GM19239 (cell line): ENCODE results near the gene CDH12.

Source experiments
- DNase-seq: peaks from one replicate; pipeline ENCODE4 v3.0.0; 2011; ENCODE audit warnings: low spot score; ENCODE audit not compliant: insufficient read length
- FAIRE-seq: peaks from 2 replicates; lab custom pipeline; 2011; peaks lifted over from hg19 to GRCh38; lab: Jason Lieb, UNC

The CDH12 gene

DNA sequence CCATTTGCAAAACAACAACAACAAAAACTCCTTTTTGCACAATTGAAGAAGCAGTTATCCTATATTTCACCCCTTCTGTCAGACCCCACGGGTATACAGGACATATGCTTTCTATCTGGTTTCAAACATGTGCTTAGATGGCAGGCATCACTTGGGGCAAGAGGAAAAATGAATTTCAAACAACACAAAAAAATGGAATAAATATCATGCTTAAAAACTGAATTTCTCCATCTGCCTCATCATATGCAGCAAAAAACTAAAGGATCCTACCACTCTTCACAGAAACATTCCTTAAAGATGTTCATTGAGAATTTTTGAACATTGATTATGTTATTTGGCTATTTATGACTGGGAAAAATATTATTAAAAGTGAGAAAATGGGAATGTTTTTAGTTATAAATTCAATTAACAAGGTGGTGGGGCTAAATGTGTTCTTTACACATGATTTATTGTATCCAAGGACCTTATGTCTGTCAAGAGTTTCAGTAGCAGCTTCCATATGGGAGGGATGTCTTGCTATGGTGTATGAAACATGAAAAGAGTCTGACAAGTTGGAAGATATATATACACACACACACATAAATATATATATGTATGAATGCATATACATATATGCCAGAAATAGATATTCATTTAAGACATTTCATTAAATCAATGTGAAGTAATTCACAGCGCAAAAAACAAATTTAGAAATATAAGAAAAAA lies 358.0 kb downstream of the CDH12 start:
- FAIRE-seq (no peak), DNase-seq (no peak)

DNA sequence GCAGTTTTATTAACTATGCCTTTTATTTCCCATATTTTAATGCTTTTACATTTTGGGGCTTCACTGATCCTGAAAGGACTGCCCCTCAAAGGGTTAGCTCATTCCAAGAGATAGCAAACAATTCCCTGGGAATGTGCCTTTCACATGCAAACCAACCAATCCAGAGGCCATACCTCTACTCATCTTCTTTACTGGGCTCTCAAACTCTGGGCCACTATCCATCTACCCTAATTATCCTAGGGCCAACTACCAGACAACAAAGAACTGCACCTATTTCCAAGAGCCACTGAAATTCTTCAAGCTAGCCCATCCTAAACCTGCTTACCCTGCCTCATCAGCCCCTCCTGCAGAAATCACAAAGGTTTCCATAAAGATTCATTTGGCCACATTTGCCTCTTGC lies 364.7 kb downstream of the CDH12 start:
- no peak for FAIRE-seq
- DNase-seq = no peak

DNA sequence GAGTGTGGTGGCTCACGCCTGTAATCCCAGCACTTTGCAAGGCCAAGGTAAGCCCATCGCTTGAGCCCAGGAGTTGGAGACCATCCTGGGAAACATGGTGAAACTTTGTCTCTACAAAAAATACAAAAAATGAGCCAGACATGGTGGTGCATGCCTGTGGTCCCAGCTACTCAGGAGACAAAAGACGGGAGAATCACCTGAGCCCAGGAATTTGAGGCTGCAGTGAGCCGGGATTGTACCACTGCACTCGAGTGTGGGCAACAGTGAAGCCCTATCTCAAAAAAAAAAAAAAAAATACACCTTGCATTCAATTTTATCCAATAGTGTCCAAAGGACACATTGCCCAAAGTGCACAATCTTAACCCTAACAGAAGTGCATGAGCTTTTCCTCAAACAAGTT lies 372.8 kb downstream of the CDH12 start:
- no peak for DNase-seq
- no peak for FAIRE-seq

DNA sequence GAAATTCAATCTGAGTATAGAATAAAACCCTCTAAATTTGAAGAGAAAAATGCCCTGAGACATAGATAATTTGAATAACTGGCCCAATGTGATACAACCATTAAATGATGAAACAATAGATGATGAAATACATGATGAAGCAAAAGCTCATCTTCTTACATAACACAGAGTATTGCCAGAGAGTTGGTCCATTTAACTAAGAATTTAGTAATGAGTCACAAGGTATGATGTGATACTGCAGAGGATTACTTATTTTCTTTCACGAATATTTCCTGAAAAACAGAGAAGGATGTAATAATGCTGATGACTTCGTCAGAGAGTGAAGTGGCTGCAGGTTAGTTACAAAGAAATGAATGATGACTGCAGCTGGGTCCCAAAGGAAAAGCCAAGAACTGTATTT lies 379.3 kb downstream of the CDH12 start:
- no peak for DNase-seq

DNA sequence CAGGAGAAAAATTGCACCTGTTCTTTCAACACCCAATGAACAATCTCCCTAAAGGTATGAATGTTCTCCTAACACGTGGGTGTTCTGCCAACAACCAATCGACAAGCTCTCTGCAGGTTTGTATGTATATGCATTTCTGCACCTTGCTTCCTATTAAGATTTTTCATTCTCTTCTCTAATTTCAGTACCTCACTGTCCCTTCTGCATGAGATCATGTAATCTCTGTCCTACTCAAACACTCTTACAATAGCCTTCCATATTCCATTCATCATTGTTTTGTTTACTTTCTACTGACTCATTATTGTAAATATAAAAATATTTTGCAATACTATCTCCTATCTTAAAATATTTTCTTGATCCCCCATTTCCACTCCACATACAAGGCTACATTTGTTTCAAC lies 382.0 kb downstream of the CDH12 start:
- DNase-seq (no peak), FAIRE-seq (no peak)

More for the DNA sequence above, 379.3 kb downstream of the CDH12 start:
- FAIRE-seq = no peak

DNA sequence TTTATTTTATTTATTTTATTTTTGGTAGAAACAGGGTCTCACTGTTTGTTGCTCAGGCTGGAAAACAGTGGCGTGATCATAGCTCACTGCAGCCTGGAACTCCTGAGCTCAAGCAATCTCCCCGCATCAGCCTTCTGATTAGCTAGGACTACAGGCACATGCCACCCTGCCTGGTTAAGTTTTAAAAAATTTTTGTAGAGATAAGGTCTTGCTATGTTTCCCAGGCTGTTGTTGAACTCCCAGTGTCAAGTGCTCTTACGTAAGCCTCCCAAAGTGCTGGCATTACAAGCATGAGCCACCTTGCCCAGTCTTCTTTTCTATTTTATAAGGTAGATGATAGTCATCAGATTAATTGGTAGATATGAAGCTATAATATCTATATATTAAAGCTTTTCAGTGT lies 382.7 kb downstream of the CDH12 start:
- no peak for FAIRE-seq
- no peak for DNase-seq

DNA sequence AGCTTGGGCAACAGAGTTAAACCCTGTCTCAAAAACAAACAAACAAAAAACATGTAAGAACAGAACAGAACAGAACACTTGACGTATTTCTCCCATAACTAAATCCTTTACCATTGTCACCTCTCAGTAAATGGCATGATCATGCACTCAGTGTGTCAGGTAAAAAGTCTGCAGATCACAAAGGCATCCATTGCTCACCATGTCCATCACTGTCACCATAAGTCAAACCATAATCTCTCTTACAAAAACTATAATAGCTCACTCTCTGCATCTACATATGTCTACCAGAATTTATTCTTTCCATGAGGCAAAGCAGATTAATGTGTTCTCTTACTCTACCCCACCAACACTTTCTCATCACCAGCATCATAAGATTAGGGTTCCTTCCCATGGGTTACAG lies 387.5 kb downstream of the CDH12 start:
- DNase-seq (no peak), FAIRE-seq (no peak)

DNA sequence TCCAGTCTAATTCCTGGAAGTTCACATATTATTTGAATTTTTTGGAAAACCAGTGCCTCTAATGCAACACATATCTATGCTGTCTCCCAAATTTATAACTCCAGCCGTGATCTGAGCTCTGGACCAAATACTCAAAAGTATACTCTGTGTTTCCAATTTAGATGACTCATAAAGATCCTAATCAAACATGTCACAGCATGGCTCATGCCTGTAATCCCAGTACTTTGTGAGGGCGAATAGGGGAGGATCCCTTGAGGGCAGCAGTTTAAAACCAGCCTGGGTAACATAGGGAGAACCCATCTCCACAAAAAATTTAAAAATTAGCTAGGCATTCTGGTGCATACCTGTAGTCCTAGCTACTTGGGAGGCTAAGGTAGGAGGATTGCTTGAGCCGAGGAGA lies 388.0 kb downstream of the CDH12 start:
- FAIRE-seq = no peak

DNA sequence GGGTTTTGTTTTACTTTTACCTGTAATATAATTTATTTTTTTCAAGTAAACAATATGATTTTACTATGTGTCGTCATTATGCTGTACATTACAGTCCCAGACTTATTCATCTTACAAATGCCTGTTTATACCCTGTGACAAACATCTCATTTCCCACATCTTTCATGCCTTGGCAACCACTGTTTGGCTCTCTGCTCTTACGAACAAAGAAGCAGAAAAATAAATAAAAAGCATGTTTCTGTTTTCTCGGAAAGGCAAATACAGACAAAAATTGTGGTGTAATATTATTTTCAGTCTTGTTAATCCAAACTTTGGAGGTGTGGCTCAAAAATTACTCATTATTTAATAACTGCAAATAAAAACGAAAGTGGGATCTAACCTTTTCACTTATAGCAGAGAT lies 393.0 kb downstream of the CDH12 start:
- FAIRE-seq = no peak
- no peak for DNase-seq

More for the DNA sequence above, 388.0 kb downstream of the CDH12 start:
- no peak for DNase-seq

DNA sequence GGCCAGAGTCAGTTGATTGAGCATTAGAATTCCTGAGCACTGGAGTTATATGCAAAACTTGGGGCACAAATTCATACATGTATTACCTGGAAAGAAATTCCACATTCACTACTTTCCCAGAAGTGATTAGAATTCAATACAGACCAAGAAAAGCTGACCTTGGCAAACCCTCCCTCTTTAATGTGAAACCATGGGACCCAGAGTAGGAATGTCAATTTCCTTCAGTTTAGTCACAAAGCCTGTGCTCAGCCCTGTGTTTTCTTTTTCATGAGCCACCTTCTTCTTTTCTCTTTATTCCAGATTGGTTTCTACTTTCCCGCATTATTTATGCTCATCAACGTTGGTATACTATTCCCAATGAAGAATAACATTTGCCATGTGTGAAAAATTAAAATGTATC lies 420.2 kb downstream of the CDH12 start:
- FAIRE-seq (no peak), DNase-seq (no peak)

DNA sequence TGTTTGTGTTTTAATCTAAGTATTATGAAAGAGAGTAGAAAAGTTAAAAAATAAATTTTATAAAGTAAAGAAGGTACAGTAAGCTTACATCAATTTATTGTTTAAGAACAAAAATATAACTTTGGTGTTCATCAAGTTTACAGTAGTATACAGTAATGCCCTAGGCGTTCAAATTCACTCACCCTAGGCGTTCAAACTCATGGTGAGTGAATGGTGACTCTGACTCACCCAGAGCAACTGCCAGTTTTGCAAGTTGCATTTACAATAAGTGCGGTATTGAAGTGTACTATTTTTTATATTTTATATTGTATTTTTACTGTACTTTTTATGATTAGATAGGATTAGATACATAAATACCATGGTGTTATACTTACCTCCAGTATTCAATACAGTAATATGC lies 421.3 kb downstream of the CDH12 start:
- DNase-seq (no peak), FAIRE-seq (no peak)

DNA sequence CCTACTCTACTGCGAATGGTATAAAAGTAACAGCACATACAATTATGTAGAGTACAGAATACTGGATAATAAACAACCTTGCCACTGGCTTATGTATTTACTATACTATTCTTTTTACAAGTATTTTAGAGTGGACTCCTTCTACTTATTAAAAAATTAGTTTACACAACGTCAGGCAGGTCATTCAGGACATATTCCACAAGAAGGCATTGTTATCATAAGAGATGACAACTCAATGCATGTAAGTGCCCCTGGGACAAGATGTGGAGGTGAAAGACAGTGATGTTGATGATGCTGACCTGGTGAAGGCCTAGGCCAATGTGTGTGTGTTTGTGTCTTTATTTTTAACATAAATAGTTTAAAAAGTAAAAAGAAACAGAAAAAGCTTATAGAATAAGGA lies 421.7 kb downstream of the CDH12 start:
- FAIRE-seq (no peak), DNase-seq (no peak)

DNA sequence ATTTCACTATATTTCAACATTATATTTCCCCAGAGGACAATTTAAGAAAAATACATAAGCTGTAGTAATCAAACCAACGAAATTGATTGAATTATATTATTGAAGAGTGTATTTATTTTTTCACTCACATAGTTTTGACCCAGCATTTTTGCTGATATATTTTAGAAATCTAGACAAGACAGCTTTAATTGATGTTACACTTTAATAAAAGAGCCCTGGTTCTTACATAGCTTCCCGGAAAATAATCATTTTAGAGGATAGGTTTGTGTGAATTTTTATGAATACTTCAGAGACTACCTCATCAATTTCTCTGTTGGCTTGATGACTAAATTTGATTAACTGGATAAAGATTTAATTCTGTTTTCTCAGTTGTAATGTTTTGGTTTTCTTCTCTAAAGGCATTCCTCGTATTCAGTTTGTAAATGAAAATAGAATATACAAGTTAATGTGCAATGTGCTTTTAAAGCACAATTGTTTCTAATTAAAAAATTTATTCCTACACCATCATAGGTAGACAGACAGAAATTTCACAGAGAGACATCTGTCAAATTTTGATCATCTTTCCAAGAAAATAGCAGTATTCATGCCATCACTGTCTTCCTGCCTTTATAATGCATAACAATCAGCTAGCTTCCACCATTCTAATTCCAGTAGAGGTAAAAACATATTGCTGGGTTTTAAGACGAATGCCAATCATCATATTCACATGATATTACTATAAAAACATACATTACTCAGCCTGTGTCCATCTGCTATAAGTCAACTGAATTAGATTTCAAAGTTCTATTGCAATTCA lies 441.4 kb downstream of the CDH12 start:
- no peak for DNase-seq
- FAIRE-seq = no peak

DNA sequence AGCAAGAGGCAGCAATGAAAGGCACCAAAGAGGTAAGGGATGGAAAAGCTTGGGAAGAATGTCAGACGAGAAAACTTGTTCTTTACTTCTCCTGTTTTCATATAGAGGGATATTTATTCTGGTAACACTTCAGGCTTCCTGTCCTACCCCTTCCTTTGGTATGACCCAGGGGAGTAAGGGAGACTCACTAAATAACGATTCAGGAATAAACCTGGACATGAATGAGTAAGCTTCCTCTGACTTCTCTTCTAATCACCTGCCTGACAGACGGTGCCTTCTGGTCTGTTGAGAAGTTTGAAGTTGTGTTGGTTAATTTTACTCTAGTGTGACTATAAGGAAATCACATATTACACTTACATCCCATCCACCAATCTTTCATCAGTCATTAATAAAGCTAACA lies 461.2 kb downstream of the CDH12 start:
- FAIRE-seq (no peak), DNase-seq (no peak)

DNA sequence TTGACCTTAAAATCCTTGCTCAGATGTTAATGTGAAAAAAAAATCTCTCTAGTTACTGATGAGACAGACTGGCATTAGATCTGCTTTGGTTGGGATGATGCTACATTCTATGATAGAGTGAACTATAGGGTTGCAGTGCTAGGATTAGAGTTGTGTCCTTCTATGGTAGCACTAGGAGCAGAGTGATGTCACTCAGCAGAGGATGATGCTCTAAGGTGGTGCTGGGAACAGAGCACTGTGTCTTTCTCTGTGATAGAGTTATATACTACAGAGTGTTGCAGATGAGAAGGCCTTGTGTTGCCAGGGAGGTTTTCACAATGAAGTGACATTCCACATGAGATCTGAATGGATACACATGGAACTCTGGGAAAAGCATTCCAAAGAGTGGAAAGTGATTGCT lies 462.3 kb downstream of the CDH12 start:
- DNase-seq (no peak), FAIRE-seq (no peak)

DNA sequence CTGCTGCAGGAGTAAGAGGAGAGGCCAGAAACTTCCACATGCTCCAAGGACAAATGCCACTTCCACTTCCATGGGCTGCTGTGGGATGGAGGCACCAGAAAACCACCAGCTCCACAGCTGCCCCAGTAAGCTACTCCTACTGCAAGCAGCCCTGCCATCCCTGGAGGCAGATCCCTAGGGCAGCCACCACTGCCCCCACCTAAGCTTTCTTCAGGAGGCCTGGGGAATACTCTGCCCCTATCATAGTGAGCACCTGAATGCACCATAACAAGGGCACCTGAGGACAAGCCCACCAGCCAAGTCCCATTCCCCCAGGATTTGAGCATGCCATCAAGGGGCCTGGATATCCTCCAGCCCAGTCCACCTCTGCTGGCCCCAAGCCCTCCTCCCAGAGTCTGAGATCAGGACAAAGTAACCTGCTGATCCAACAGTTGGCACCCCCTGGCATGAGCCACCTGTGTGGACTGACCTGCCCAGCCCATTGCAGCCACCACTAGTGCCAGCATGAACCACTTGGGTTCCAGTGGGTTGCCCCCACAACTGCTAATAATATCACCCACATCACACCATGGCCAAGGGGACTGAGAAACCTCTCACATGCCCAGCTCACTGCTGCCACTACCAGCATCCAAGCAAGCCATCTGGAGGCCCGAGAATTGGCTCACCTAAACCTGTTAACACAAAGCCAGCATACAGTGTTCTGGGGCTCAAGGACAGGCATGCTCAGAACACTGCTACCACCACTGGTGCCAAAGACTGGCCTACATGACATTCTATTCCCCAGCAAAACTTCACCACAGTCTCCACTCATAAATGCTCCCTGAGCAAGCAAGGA lies 480.1 kb downstream of the CDH12 start:
- DNase-seq (no peak), FAIRE-seq (no peak)

DNA sequence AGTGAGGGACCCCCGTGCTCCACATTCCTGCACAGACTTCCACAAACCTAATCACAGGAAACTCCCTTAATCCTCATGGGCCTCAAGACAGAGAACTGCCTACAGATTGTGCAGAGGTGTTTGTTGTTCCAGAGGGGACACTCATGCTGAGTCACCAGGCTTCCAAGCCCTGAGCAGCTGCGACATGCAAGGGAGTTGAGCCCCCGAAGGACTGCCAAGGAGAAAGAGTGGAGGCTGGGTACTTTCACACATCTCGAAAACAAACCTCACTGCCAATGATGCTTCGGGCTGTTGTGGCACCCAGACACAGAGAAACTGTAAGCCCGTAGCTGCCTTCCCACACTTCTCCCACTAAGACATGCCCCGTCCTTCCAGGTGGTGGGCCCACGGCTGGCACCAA lies 480.8 kb downstream of the CDH12 start:
- DNase-seq = no peak
- FAIRE-seq = no peak

DNA sequence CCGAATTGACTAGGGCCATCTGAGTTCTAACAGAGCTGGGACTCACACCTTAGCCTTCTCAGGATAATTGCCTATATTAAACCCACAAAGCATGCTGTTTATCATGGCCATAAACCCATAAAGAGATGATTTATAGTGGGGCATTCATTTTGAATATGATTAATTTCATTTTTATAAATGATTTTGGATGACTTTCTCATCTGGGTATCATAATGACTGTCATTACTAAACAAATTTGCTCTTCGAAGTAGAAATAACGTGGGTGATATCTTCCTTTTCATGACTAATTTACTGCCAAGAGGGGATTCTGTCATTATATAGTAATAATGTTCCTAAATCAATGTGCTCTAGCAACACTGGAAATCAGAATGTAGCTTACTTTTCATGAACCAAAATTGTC lies 498.2 kb downstream of the CDH12 start:
- no peak for FAIRE-seq
- no peak for DNase-seq

DNA sequence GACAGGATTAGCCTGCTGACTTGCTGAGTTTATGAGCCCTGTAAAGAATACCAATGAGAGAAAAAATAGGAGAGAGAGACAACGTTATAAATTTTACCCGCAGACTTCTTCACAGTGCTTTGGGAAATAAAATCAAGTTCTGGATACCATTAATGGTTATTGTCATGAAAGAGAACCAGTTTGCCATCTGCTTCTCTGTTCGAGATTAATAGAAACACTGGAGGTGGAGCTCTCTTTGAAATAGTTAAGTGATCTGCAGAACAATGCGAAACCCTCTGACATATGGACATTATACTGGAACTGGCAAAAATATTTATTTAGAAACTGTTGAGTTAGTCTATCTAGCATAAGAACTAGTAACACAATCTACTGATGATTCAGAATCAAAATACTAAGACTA lies 500.7 kb downstream of the CDH12 start:
- no peak for DNase-seq
- no peak for FAIRE-seq

DNA sequence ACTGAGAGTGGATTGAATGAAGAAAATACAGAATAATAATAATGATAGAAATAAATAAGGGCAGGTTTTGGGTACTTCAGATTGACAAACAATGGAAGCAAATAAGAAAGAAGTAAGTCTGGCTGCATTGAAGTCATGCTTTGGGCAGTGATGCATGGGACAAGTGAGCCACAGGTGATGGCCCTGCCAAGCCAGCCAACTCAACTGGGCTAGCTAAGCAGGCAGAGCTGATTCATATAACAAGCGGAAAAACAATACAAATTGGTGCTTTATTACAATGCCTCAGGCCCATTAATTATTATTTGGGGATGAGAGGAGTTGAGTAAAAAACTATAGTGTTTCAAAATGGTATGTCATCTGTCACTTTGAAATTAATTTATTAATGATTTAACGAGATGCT lies 502.0 kb downstream of the CDH12 start:
- DNase-seq = no peak
- no peak for FAIRE-seq

DNA sequence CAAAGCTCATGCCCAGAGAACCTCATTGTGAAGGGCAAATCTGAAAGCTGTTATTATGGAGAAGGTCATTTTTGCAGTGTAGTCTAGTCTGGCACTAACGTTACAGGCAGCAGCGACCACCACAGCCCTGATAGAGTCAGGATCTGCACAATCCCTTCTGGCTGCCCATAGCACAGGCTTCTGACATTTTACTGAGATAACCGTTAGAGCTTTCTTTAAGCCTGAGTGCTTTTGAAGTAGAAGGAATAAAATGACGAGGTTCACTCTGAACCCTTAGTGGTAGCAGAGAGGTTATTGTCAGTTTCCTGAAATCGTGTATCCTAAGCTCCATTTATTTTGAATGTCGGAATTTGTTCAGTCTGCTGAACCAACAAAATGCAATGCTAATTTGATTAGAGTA lies 505.1 kb downstream of the CDH12 start:
- FAIRE-seq = no peak
- DNase-seq = no peak
